H9 (cell line): ENCODE data around the gene GPR21. TPM values are rescaled to one million over a fixed set of nuclear protein-coding genes. Genes with fewer than 3 reads are reported as not detected.

Experiments
- DNase-seq: peaks from one replicate; pipeline ENCODE4 v3.0.0-alpha.2; 2017
- H2AFZ ChIP-seq: one replicate; pipeline ENCODE4 v1.6.1; 2013; ENCODE audit warnings: mild to moderate bottlenecking, low read length, control low read depth, moderate library complexity
- H2AK5ac ChIP-seq: 2 replicates; pipeline ENCODE4 v1.6.1; 2013; ENCODE audit warnings: low read length, control low read depth, mixed read lengths; ENCODE audit not compliant: insufficient read length
- H2BK120ac ChIP-seq: one replicate; pipeline ENCODE4 v1.6.1; 2013; ENCODE audit warnings: low read depth, mild to moderate bottlenecking, low read length, control low read depth, inconsistent platforms; ENCODE audit not compliant: poor library complexity, severe bottlenecking
- H2BK12ac ChIP-seq: 2 replicates; pipeline ENCODE4 v1.6.1; 2013; ENCODE audit warnings: low read length, control low read depth, mixed read lengths, low read depth; ENCODE audit not compliant: insufficient read length
- H2BK15ac ChIP-seq: 2 replicates; pipeline ENCODE4 v1.6.1; 2013; ENCODE audit warnings: low read depth, low read length, control low read depth
- H2BK20ac ChIP-seq: one replicate; pipeline ENCODE4 v1.6.1; 2013; ENCODE audit warnings: low read depth, mild to moderate bottlenecking, low read length, control low read depth, inconsistent platforms; ENCODE audit not compliant: poor library complexity, severe bottlenecking
- H2BK5ac ChIP-seq: 2 replicates; pipeline ENCODE4 v1.6.1; 2013; ENCODE audit warnings: low read length, control low read depth, mixed read lengths; ENCODE audit not compliant: insufficient read length
- H3K14ac ChIP-seq: 2 replicates; pipeline ENCODE4 v1.6.1; 2013; ENCODE audit warnings: low read length, control low read depth; ENCODE audit not compliant: insufficient read depth
- H3K18ac ChIP-seq: 2 replicates; pipeline ENCODE4 v1.6.1; 2013; ENCODE audit warnings: low read depth, mild to moderate bottlenecking, mixed read lengths, low read length, control low read depth; ENCODE audit not compliant: insufficient read length
- H3K23ac ChIP-seq: 2 replicates; pipeline ENCODE4 v1.6.1; 2013; ENCODE audit warnings: low read length, control low read depth, mixed read lengths, low read depth; ENCODE audit not compliant: insufficient read length
- H3K23me2 ChIP-seq: 2 replicates; pipeline ENCODE4 v1.6.1; 2013; ENCODE audit warnings: low read depth, mild to moderate bottlenecking, mixed read lengths, low read length, control low read depth; ENCODE audit not compliant: insufficient read length, poor library complexity, severe bottlenecking
- H3K27ac ChIP-seq: 2 replicates; pipeline ENCODE4 v1.5.1; 2013; ENCODE audit warnings: low read length, control low read depth, mixed read lengths, low read depth; ENCODE audit not compliant: insufficient read length
- H3K27me3 ChIP-seq: 2 replicates; pipeline ENCODE4 v1.6.1; 2013; ENCODE audit warnings: low read length, control low read depth, inconsistent platforms; ENCODE audit not compliant: insufficient read depth
- H3K4ac ChIP-seq: 2 replicates; pipeline ENCODE4 v1.6.1; 2013; ENCODE audit warnings: low read depth, mild to moderate bottlenecking, control low read depth, inconsistent platforms, low read length, moderate library complexity
- H3K4me1 ChIP-seq: 2 replicates; pipeline ENCODE4 v1.6.1; 2013; ENCODE audit warnings: low read length, control low read depth, inconsistent platforms; ENCODE audit not compliant: insufficient read depth
- H3K4me2 ChIP-seq: 2 replicates; pipeline ENCODE4 v1.6.1; 2013; ENCODE audit warnings: low read length, control low read depth, mixed read lengths; ENCODE audit not compliant: insufficient read length, insufficient read depth
- H3K56ac ChIP-seq: 2 replicates; pipeline ENCODE4 v1.6.1; 2013; ENCODE audit warnings: low read depth, mild to moderate bottlenecking, mixed read lengths, low read length, control low read depth; ENCODE audit not compliant: insufficient read length
- H3K79me1 ChIP-seq: 2 replicates; pipeline ENCODE4 v1.6.1; 2013; ENCODE audit warnings: low read depth, mild to moderate bottlenecking, moderate library complexity, low read length, control low read depth, inconsistent platforms; ENCODE audit not compliant: insufficient read depth, poor library complexity, severe bottlenecking
- H3K79me2 ChIP-seq: 2 replicates; pipeline ENCODE4 v1.6.1; 2013; ENCODE audit warnings: low read length, control low read depth, inconsistent platforms; ENCODE audit not compliant: insufficient read depth
- H3K9ac ChIP-seq: 2 replicates; pipeline ENCODE4 v1.6.1; 2013; ENCODE audit warnings: low read length, control low read depth, mixed read lengths; ENCODE audit not compliant: insufficient read length; ENCODE audit errors: extremely low read depth
- H3K9me3 ChIP-seq: one replicate; pipeline ENCODE4 v1.6.1; 2013; ENCODE audit warnings: low read depth, low read length, inconsistent platforms; ENCODE audit not compliant: control insufficient read depth
- H3T11ph ChIP-seq: one replicate; pipeline ENCODE4 v1.6.1; 2013; ENCODE audit warnings: mild to moderate bottlenecking, low read length, control low read depth, inconsistent platforms
- H4K20me1 ChIP-seq: one replicate; pipeline ENCODE4 v1.6.1; 2013; ENCODE audit not compliant: control insufficient read depth, insufficient read length, insufficient read depth
- H4K5ac ChIP-seq: 2 replicates; pipeline ENCODE4 v1.6.1; 2013; ENCODE audit warnings: low read depth, mild to moderate bottlenecking, mixed read lengths, low read length, control low read depth; ENCODE audit not compliant: insufficient read length
- H4K8ac ChIP-seq: replicated peaks from 2 replicates; pipeline ENCODE4 v1.6.1; 2013; ENCODE audit warnings: low read length, control low read depth, mixed read lengths, low read depth; ENCODE audit not compliant: insufficient read length
- H4K91ac ChIP-seq: 2 replicates; pipeline ENCODE4 v1.6.1; 2013; ENCODE audit warnings: low read depth, mild to moderate bottlenecking, moderate library complexity, mixed read lengths, low read length, control low read depth; ENCODE audit not compliant: insufficient read length
- H3K27ac Mint-ChIP-seq, 3 experiments: 2 replicates in 2 of 3; 3 replicates in 1 of 3; pipeline ENCODE4 v1.8.0; 2020 to 2021; ENCODE audit warnings: mixed read lengths in 3 of 3, mild to moderate bottlenecking in 1 of 3, moderate library complexity in 1 of 3
- H3K27me3 Mint-ChIP-seq: 2 replicates; pipeline ENCODE4 v1.8.0; 2021; ENCODE audit warnings: low read depth, mild to moderate bottlenecking, moderate library complexity, mixed read lengths
- H3K36me3 Mint-ChIP-seq, 3 experiments: 2 replicates in 2 of 3; 3 replicates in 1 of 3; pipeline ENCODE4 v1.8.0; 2020 to 2021; ENCODE audit warnings: low read depth in 3 of 3, mixed read lengths in 3 of 3; ENCODE audit not compliant: insufficient read depth in 1 of 3
- H3K4me1 Mint-ChIP-seq, 2 experiments: 2 replicates each; pipeline ENCODE4 v1.8.0; 2020; ENCODE audit warnings: mixed read lengths in 2 of 2
- H3K4me3 Mint-ChIP-seq, 2 experiments: 2 replicates in 1 of 2; 3 replicates in 1 of 2; pipeline ENCODE4 v1.8.0; 2020 to 2021; ENCODE audit warnings: mild to moderate bottlenecking in 2 of 2, mixed read lengths in 2 of 2, moderate library complexity in 1 of 2
- H3K9me3 Mint-ChIP-seq, 2 experiments: 2 replicates in 1 of 2; 3 replicates in 1 of 2; pipeline ENCODE4 v1.8.0; 2020; ENCODE audit warnings: mild to moderate bottlenecking in 2 of 2, mixed read lengths in 2 of 2, moderate library complexity in 1 of 2
- CTCF ChIP-seq: fragments of 200-600 bp; sonication (generic); conservative IDR thresholded peaks from 3 replicates; pipeline ENCODE4 v1.8.0; 2021; ENCODE audit warnings: antibody characterized with exemption, mild to moderate bottlenecking
- WGBS: extraction: QIAGEN DNeasy Blood & Tissue Kit; methylation state at CpG from one replicate; pipeline ENCODE4 v1.1.7; 2013; ENCODE audit warnings: missing lambda C conversion rate, low lambda C conversion rate, mixed read lengths; ENCODE audit not compliant: insufficient read length; ENCODE audit errors: extremely low coverage; 5-methylcytosine and 5-hydroxymethylcytosine counted together
- total RNA-seq: library from RNA; stranded (reverse); gene quantifications from 2 replicates; pipeline ENCODE4 v1.2.1, GENCODE V29; 2021

GPR21 gene
- total RNA-seq, 1 experiment from 2014 or later = 0.87 TPM

GRCh38 chr9:123027517-123027916 lies 6.0 kb upstream of the GPR21 start:
- H3K36me3 Mint-ChIP-seq = peaks cover 6 to 29% (median 13%) of the 10 kb centered on the region in 3 experiments; a peak in 6 of 7 replicates

More at GRCh38 chr9:123027517-123027916, 6.0 kb upstream of the GPR21 start:
- H3K4me2 ChIP-seq = no peak overlapping the region
- no peak overlapping the region for H4K8ac ChIP-seq
- no peaks in the 10 kb centered on the region for H3K23me2 ChIP-seq
- H2AK5ac ChIP-seq = no peak overlapping the region
- peak overlapping the region in 1 of 3 experiments; percentile 11; a peak in 1 of 7 replicates for H3K27ac Mint-ChIP-seq
- H3K23ac ChIP-seq = no peak overlapping the region
- no peak overlapping the region for H2BK5ac ChIP-seq
- no peaks in the 10 kb centered on the region for H4K20me1 ChIP-seq
- no peaks in the 10 kb centered on the region for H3K9me3 Mint-ChIP-seq
- H2BK120ac ChIP-seq = no peak overlapping the region
- no peak overlapping the region for H2AFZ ChIP-seq
- H3K4me1 Mint-ChIP-seq = no peaks in the 10 kb centered on the region
- no peaks in the 10 kb centered on the region for H3K79me1 ChIP-seq
- H3K79me2 ChIP-seq = no peaks in the 10 kb centered on the region
- no peaks in the 10 kb centered on the region for H3K9me3 ChIP-seq
- no peak overlapping the region for H4K91ac ChIP-seq
- no peak overlapping the region for H3K4me3 Mint-ChIP-seq
- no peak overlapping the region for H2BK15ac ChIP-seq
- H2BK12ac ChIP-seq = no peak overlapping the region
- H3K14ac ChIP-seq = no peak overlapping the region
- no peaks in the 10 kb centered on the region for H3K4me1 ChIP-seq
- no peak overlapping the region for H3T11ph ChIP-seq
- H3K56ac ChIP-seq = no peak overlapping the region
- TF ChIP-seq CTCF = no peak
- no peak for DNase-seq
- H3K27me3 ChIP-seq = no peaks in the 10 kb centered on the region
- H2BK20ac ChIP-seq = no peak overlapping the region
- H3K27ac ChIP-seq = no peak overlapping the region
- no peaks in the 10 kb centered on the region for H3K27me3 Mint-ChIP-seq
- H3K4ac ChIP-seq = no peak overlapping the region
- WGBS = no CpG with 5 or more reads among the region's 3 CpGs
- no peak overlapping the region for H3K18ac ChIP-seq
- H3K9ac ChIP-seq = no peak overlapping the region
- H4K5ac ChIP-seq = no peak overlapping the region
